MM.1S (cell line): Measurements from ENCODE around the gene SPTBN1.

Experiments
- EZH2 ChIP-seq: fragments of 300-600 bp; sonication (generic); optimal IDR thresholded peaks from 2 replicates; pipeline ENCODE3; 2017; ENCODE audit warnings: low read depth, mild to moderate bottlenecking, antibody characterized with exemption, low read length, mixed read lengths
- TF ChIP-seq, protein P1 (sequence below): fragments of 300-600 bp; sonication (generic); IDR thresholded peaks from 2 replicates; pipeline ENCODE4 v1.5.1; 2016; ENCODE audit warnings: antibody characterized with exemption, low read length, mixed read lengths

GRCh38 chr2:54486766-54487165 lies 30.6 kb downstream of the SPTBN1 start:
- TF ChIP-seq, protein P1, sequence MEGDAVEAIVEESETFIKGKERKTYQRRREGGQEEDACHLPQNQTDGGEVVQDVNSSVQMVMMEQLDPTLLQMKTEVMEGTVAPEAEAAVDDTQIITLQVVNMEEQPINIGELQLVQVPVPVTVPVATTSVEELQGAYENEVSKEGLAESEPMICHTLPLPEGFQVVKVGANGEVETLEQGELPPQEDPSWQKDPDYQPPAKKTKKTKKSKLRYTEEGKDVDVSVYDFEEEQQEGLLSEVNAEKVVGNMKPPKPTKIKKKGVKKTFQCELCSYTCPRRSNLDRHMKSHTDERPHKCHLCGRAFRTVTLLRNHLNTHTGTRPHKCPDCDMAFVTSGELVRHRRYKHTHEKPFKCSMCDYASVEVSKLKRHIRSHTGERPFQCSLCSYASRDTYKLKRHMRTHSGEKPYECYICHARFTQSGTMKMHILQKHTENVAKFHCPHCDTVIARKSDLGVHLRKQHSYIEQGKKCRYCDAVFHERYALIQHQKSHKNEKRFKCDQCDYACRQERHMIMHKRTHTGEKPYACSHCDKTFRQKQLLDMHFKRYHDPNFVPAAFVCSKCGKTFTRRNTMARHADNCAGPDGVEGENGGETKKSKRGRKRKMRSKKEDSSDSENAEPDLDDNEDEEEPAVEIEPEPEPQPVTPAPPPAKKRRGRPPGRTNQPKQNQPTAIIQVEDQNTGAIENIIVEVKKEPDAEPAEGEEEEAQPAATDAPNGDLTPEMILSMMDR, result no peak
- no peak for TF ChIP-seq EZH2
